LHCN-M2 (cell line): ENCODE measurements around the gene USH1G. TPM values are rescaled to one million over a fixed set of nuclear protein-coding genes. Genes with fewer than 3 reads are reported as not detected.
"Not testable (repeated sequence)": the region's sequence is repeated elsewhere in the genome, so short reads cannot be mapped to it uniquely, and the experiment has no call there.

ENCODE experiments used
- DNase-seq: peaks from one replicate; pipeline ENCODE4 v3.0.0-alpha.2; 2012; ENCODE audit warnings: low read depth
- total RNA-seq: library from RNA; depleted of rRNA; stranded (reverse); fragments of >200 nt; gene quantifications from 2 replicates; pipeline ENCODE4 v1.2.3, GENCODE V29; 2014

USH1G gene
- total RNA-seq, 1 experiment from 2014 or later = not detected

- not testable (repeated sequence) for DNase-seq
Measured at GRCh38 chr17:74906214-74906793, 16.8 kb downstream of the USH1G start.

GRCh38 chr17:74904687-74905409, 18.2 kb downstream of the USH1G start:
- DNase-seq = no peak

GRCh38 chr17:74903671-74904070, 19.4 kb downstream of the USH1G start:
- DNase-seq = no peak

- DNase-seq = no peak
Measured at GRCh38 chr17:74903034-74903433, 20.0 kb downstream of the USH1G start.

- no peak for DNase-seq
Measured at GRCh38 chr17:74901353-74902135, 21.5 kb downstream of the USH1G start.

GRCh38 chr17:74900208-74900607, 22.8 kb downstream of the USH1G start:
- DNase-seq = no peak

GRCh38 chr17:74898376-74898946, 24.6 kb downstream of the USH1G start:
- no peak for DNase-seq

GRCh38 chr17:74893936-74894671, 29.0 kb downstream of the USH1G start:
- DNase-seq = no peak

GRCh38 chr17:74892974-74893911, 29.8 kb downstream of the USH1G start, which contains the start of gene FADS6:
Gene FADS6 (minus strand): TSS chr17:74893633. CDS start chr17:74893595, 38 bp downstream.
- DNase-seq = no peak

- no peak for DNase-seq
Measured at GRCh38 chr17:74892013-74892841, 30.8 kb downstream of the USH1G start.

- no peak for DNase-seq
Measured at GRCh38 chr17:74890554-74890953, 32.5 kb downstream of the USH1G start.

- no peak for DNase-seq
Measured at GRCh38 chr17:74888469-74888868, 34.6 kb downstream of the USH1G start.

GRCh38 chr17:74883241-74883745, 39.8 kb downstream of the USH1G start:
- no peak for DNase-seq

- no peak for DNase-seq
Measured at GRCh38 chr17:74882517-74883240, 40.4 kb downstream of the USH1G start.

GRCh38 chr17:74881073-74881472, 42.0 kb downstream of the USH1G start:
- DNase-seq = no peak

GRCh38 chr17:74879308-74879707, 43.7 kb downstream of the USH1G start:
- no peak for DNase-seq

- DNase-seq = no peak
Measured at GRCh38 chr17:74878658-74879057, 44.4 kb downstream of the USH1G start.
